WERI-Rb-1 (cell line): ENCODE measurements around the gene TLK1.

Source experiments
- DNase-seq: peaks from one replicate; pipeline ENCODE4 v3.0.0-alpha.2; 2020
- H3K27ac ChIP-seq: fragments of 250-450 bp; sonication (Bioruptor Pico); 2 replicates; pipeline ENCODE4 v1.5.1; 2020; ENCODE audit warnings: mild to moderate bottlenecking, moderate library complexity
- H3K27me3 ChIP-seq: fragments of 250-450 bp; sonication (Bioruptor Pico); 2 replicates; pipeline ENCODE4 v1.5.1; 2021; ENCODE audit warnings: mild to moderate bottlenecking, low read depth, moderate library complexity; ENCODE audit not compliant: insufficient read depth, severe bottlenecking
- H3K36me3 ChIP-seq: fragments of 250-450 bp; sonication (Bioruptor Pico); 2 replicates; pipeline ENCODE4 v1.5.1; 2020; ENCODE audit warnings: mild to moderate bottlenecking, moderate library complexity
- H3K4me3 ChIP-seq: 2 replicates; pipeline ENCODE4 v1.5.1; 2011; ENCODE audit warnings: low read depth, mild to moderate bottlenecking, control low read depth, low read length
- H3K9me3 ChIP-seq: fragments of 250-450 bp; sonication (Bioruptor Pico); 2 replicates; pipeline ENCODE4 v1.5.1; 2021; ENCODE audit warnings: mild to moderate bottlenecking, moderate library complexity; ENCODE audit not compliant: severe bottlenecking
- TF ChIP-seq, protein P1 (sequence below): IDR thresholded peaks from 2 replicates; pipeline ENCODE4 v1.5.1; 2011; ENCODE audit warnings: low read depth, mild to moderate bottlenecking, control low read depth, inconsistent platforms, low read length

The TLK1 gene

DNA sequence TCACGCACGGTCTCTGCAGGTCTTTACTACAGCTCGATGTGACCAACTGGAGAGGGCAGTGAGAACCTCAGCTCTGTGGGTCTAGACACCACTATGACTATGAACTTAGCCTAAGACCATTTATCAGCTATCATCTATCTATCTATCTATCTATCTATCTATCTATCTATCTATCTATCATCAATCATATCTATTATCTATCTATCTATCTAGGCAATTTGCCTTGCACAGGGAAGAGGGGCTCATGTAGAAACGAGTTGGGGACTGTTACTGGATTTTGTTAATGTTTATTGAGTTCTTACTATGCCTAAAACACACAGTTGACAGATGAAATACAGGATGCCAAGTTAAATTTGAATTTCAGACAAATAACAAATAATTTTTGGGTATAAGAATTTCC lies 41.1 kb upstream of the TLK1 start:
- no peaks in the 10 kb centered on the region for H3K27me3 ChIP-seq
- H3K27ac ChIP-seq: no peak overlapping the region
- no peaks in the 10 kb centered on the region for H3K36me3 ChIP-seq
- no peaks in the 10 kb centered on the region for H3K9me3 ChIP-seq
- no peak overlapping the region for H3K4me3 ChIP-seq
- DNase-seq: no peak
- TF ChIP-seq, protein P1, sequence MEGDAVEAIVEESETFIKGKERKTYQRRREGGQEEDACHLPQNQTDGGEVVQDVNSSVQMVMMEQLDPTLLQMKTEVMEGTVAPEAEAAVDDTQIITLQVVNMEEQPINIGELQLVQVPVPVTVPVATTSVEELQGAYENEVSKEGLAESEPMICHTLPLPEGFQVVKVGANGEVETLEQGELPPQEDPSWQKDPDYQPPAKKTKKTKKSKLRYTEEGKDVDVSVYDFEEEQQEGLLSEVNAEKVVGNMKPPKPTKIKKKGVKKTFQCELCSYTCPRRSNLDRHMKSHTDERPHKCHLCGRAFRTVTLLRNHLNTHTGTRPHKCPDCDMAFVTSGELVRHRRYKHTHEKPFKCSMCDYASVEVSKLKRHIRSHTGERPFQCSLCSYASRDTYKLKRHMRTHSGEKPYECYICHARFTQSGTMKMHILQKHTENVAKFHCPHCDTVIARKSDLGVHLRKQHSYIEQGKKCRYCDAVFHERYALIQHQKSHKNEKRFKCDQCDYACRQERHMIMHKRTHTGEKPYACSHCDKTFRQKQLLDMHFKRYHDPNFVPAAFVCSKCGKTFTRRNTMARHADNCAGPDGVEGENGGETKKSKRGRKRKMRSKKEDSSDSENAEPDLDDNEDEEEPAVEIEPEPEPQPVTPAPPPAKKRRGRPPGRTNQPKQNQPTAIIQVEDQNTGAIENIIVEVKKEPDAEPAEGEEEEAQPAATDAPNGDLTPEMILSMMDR: no peak

- H3K4me3 ChIP-seq: no peak overlapping the region
- H3K27me3 ChIP-seq: no peaks in the 10 kb centered on the region
- TF ChIP-seq, protein P1: no peak
- H3K36me3 ChIP-seq: no peaks in the 10 kb centered on the region
- no peak for DNase-seq
- H3K9me3 ChIP-seq: no peaks in the 10 kb centered on the region
- H3K27ac ChIP-seq: no peak overlapping the region
Measured at GRCh38 chr2:171201271-171201670, 40.6 kb upstream of the TLK1 start.

DNA sequence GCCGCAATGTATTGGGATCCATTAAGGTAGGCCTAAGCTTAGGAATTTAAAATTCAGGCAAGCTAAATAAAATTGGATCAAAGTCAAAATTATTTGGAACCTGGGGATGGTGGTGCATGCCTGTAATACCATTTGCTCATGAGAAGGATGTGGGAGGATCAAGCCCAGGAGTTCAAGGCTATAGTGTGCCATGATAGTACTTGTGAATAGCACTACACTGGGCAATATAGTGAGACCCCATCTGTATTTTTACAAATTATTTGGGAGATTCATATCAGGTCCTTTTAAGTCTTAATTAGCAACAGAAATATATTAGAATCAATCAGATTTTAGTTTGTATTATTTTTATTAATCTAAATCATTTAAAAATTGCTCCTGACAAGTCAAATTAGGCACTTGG lies 39.8 kb upstream of the TLK1 start:
- no peak overlapping the region for H3K4me3 ChIP-seq
- no peak overlapping the region for H3K27ac ChIP-seq
- no peak for DNase-seq

DNA sequence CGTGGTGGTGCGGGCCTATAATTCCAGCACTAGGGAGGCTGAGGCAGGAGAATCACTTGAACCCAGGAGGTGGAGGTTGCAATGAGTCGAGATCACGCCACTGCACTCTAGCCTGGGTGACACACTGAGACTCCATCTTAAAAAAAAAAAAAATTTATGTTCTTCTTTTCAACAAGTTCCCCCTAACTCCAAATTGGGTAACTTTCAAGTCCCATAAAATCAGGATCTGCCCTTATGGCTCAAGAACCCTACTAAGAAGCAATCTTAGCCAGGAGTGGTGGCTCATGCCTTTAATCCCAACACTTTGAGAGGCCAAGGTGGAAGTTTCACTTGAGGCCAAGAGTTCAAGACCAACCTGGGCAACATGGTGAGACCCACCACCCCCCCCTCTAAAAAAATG lies 30.3 kb upstream of the TLK1 start:
- no peak overlapping the region for H3K27ac ChIP-seq
- no peaks in the 10 kb centered on the region for H3K9me3 ChIP-seq
- H3K4me3 ChIP-seq: no peak overlapping the region
- no peak for DNase-seq
- H3K27me3 ChIP-seq: no peaks in the 10 kb centered on the region
- TF ChIP-seq, protein P1: no peak
- no peaks in the 10 kb centered on the region for H3K36me3 ChIP-seq

More for the DNA sequence above, 39.8 kb upstream of the TLK1 start:
- no peaks in the 10 kb centered on the region for H3K36me3 ChIP-seq
- H3K27me3 ChIP-seq: no peaks in the 10 kb centered on the region
- TF ChIP-seq, protein P1: no peak
- H3K9me3 ChIP-seq: no peaks in the 10 kb centered on the region

DNA sequence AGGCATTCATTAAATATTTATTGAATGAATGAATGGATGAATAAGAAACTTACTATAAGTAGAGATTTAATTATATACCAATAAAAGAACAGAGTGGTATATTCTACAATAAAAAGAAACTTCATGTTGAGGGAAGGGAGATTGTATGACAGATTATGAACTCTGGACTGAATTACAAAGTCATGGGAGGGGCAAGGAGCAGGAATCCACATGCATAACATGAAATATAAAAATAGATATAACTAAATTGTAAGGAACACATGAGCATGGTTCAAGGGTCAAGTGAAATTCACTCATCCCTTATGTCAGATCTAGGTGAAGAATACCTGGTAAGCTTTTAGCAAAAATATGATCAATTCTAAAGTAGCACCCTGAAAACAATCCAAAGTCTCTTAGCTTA lies 27.1 kb upstream of the TLK1 start:
- no peaks in the 10 kb centered on the region for H3K27me3 ChIP-seq
- TF ChIP-seq, protein P1: no peak
- no peak overlapping the region for H3K27ac ChIP-seq
- no peaks in the 10 kb centered on the region for H3K9me3 ChIP-seq
- H3K4me3 ChIP-seq: no peak overlapping the region
- no peak for DNase-seq
- no peaks in the 10 kb centered on the region for H3K36me3 ChIP-seq

- TF ChIP-seq, protein P1: no peak
- Histone ChIP-seq H3K27ac (no peak overlapping the region), H3K36me3 (no peaks in the 10 kb centered on the region), H3K9me3 (no peaks in the 10 kb centered on the region), H3K27me3 (no peaks in the 10 kb centered on the region), H3K4me3 (no peak overlapping the region)
- no peak for DNase-seq
Measured at GRCh38 chr2:171187177-171187576, 26.5 kb upstream of the TLK1 start.
